ENCODE measurements around the gene OR4D9.
"Not testable (repeated sequence)": the region's sequence is repeated elsewhere in the genome, so short reads cannot be mapped to it uniquely, and the experiment has no call there.

DNA sequence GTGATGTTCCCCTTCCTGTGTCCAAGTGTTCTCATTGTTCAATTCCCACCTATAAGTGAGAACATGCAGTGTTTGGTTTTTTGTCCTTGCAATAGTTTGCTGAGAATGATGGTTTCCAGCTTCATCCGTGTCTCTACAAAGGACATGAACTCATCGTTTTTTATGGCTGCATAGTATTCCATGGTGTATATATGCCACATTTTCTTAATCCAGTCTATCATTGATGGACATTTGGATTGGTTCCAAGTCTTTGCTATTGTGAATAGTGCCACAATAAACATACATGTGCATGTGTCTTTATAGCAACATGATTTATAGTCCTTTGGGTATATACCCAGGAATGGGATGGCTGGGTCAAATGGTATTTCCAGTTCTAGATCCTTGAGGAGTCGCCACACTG lies 32.4 kb downstream of the OR4D9 start:
- not testable (repeated sequence) for TF ChIP-seq EZH2 (IDR thresholded peaks at IDR 0.05; ENCODE audit: borderline replicate concordance, control insufficient read depth, low read depth, low read length); ZBTB11 (CRISPR knock-in tag; IDR thresholded peaks at IDR 0.05); FOXM1 (IDR thresholded peaks at IDR 0.05; ENCODE audit: low read depth, low read length); BHLHE40 (IDR thresholded peaks at IDR 0.05; ENCODE audit: borderline replicate concordance in 1 of 2, low read depth in 2 of 2, low read length in 1 of 2); RAD51 (IDR thresholded peaks at IDR 0.05); HDAC2 (IDR thresholded peaks at IDR 0.05); JUND (IDR thresholded peaks at IDR 0.05; ENCODE audit: low read depth, low read length); EP300 (IDR thresholded peaks at IDR 0.05; ENCODE audit: borderline replicate concordance in 1 of 2, control insufficient read depth in 1 of 2, low read depth in 2 of 2, low read length in 2 of 2); SIN3A (IDR thresholded peaks at IDR 0.05; ENCODE audit: low read depth, low read length); MYC (IDR thresholded peaks at IDR 0.05; ENCODE audit: insufficient read depth, insufficient read length, insufficient replicate concordance, low read length, severe bottlenecking); POLR2AphosphoS2 (IDR thresholded peaks at IDR 0.05; ENCODE audit: low read depth, low read length)
- TF ChIP-seq, protein P1, sequence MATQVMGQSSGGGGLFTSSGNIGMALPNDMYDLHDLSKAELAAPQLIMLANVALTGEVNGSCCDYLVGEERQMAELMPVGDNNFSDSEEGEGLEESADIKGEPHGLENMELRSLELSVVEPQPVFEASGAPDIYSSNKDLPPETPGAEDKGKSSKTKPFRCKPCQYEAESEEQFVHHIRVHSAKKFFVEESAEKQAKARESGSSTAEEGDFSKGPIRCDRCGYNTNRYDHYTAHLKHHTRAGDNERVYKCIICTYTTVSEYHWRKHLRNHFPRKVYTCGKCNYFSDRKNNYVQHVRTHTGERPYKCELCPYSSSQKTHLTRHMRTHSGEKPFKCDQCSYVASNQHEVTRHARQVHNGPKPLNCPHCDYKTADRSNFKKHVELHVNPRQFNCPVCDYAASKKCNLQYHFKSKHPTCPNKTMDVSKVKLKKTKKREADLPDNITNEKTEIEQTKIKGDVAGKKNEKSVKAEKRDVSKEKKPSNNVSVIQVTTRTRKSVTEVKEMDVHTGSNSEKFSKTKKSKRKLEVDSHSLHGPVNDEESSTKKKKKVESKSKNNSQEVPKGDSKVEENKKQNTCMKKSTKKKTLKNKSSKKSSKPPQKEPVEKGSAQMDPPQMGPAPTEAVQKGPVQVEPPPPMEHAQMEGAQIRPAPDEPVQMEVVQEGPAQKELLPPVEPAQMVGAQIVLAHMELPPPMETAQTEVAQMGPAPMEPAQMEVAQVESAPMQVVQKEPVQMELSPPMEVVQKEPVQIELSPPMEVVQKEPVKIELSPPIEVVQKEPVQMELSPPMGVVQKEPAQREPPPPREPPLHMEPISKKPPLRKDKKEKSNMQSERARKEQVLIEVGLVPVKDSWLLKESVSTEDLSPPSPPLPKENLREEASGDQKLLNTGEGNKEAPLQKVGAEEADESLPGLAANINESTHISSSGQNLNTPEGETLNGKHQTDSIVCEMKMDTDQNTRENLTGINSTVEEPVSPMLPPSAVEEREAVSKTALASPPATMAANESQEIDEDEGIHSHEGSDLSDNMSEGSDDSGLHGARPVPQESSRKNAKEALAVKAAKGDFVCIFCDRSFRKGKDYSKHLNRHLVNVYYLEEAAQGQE (IDR thresholded peaks at IDR 0.05; ENCODE audit: low read depth, low read length): not testable (repeated sequence)
- TF ChIP-seq, protein P2, sequence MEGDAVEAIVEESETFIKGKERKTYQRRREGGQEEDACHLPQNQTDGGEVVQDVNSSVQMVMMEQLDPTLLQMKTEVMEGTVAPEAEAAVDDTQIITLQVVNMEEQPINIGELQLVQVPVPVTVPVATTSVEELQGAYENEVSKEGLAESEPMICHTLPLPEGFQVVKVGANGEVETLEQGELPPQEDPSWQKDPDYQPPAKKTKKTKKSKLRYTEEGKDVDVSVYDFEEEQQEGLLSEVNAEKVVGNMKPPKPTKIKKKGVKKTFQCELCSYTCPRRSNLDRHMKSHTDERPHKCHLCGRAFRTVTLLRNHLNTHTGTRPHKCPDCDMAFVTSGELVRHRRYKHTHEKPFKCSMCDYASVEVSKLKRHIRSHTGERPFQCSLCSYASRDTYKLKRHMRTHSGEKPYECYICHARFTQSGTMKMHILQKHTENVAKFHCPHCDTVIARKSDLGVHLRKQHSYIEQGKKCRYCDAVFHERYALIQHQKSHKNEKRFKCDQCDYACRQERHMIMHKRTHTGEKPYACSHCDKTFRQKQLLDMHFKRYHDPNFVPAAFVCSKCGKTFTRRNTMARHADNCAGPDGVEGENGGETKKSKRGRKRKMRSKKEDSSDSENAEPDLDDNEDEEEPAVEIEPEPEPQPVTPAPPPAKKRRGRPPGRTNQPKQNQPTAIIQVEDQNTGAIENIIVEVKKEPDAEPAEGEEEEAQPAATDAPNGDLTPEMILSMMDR (IDR thresholded peaks at IDR 0.05 in 2 of 3, conservative IDR thresholded peaks at IDR 0.05 in 1 of 3; ENCODE audit: control insufficient read depth in 2 of 3, extremely low read depth in 1 of 3, insufficient read depth in 1 of 3, low read depth in 3 of 3, low read length in 3 of 3): not testable (repeated sequence)
- TF ChIP-seq, protein P3, sequence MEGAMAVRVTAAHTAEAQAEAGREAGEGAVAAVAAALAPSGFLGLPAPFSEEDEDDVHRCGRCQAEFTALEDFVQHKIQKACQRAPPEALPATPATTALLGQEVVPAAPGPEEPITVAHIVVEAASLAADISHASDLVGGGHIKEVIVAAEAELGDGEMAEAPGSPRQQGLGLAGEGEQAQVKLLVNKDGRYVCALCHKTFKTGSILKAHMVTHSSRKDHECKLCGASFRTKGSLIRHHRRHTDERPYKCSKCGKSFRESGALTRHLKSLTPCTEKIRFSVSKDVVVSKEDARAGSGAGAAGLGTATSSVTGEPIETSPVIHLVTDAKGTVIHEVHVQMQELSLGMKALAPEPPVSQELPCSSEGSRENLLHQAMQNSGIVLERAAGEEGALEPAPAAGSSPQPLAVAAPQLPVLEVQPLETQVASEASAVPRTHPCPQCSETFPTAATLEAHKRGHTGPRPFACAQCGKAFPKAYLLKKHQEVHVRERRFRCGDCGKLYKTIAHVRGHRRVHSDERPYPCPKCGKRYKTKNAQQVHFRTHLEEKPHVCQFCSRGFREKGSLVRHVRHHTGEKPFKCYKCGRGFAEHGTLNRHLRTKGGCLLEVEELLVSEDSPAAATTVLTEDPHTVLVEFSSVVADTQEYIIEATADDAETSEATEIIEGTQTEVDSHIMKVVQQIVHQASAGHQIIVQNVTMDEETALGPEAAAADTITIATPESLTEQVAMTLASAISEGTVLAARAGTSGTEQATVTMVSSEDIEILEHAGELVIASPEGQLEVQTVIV (IDR thresholded peaks at IDR 0.05; ENCODE audit: borderline replicate concordance, partially characterized antibody): not testable (repeated sequence)

Data from GM12878 (cell line).